A172 (cell line): ENCODE results near the gene EI24. TPM values are rescaled to one million over a fixed set of nuclear protein-coding genes. Genes with fewer than 3 reads are reported as not detected.

ENCODE experiments used
- DNase-seq: peaks from one replicate; pipeline ENCODE4 v3.0.0-alpha.2; 2015; ENCODE audit warnings: low spot score
- total RNA-seq: library from RNA; depleted of rRNA; stranded (reverse); fragments of >200 nt; shearing (Covaris generic); gene quantifications from 2 replicates; pipeline ENCODE4 v1.2.3, GENCODE V29; 2014; rRNA removed

The EI24 gene
- total RNA-seq, 1 experiment from 2014 or later = 81.6 TPM

GRCh38 chr11:125626288-125626950 lies 57.1 kb downstream of the EI24 start:
- peak; percentile 89 for DNase-seq

- no peak for DNase-seq
These were observed 58.1 kb downstream of the EI24 start for GRCh38 chr11:125627236-125627910.

Other genes starting within 250 kb of the EI24 start
- gene FEZ1, start 73.2 kb upstream of the EI24 start, total RNA-seq = 2.1 and 4.6 TPM in 2 replicates
- 138 and 139 TPM in 2 replicates for gene STT3A, start 23.4 kb downstream of the EI24 start, total RNA-seq
- 44.9 and 57.7 TPM in 2 replicates for gene CHEK1, start 55.7 kb downstream of the EI24 start, total RNA-seq
- gene ACRV1, start 111.4 kb downstream of the EI24 start, total RNA-seq = not detected in 2 replicates
- gene PATE1, start 176.8 kb downstream of the EI24 start, total RNA-seq = not detected in 2 replicates
- not detected in 2 replicates for gene PATE2, start 209.4 kb downstream of the EI24 start, total RNA-seq
- gene PATE3, start 218.7 kb downstream of the EI24 start, total RNA-seq = not detected in 2 replicates